Fibroblast of lung (primary cell): ENCODE measurements around the gene CDPF1. TPM values are rescaled to one million over a fixed set of nuclear protein-coding genes. Genes with fewer than 3 reads are reported as not detected.

Experiments
- DNase-seq, 2 donors: peaks; one replicate each; pipeline versions ENCODE4 v3.0.0 to v3.0.0-alpha.2; 2010; ENCODE audit warnings: low read depth in 2 of 2
- H2AFZ ChIP-seq: 2 replicates; pipeline ENCODE4 v1.5.1; 2012; ENCODE audit warnings: low read length, control low read depth, inconsistent platforms
- H3K27ac ChIP-seq: 2 replicates; pipeline ENCODE4 v1.5.1; 2011; ENCODE audit warnings: low read length, control low read depth; ENCODE audit not compliant: insufficient read depth
- H3K27me3 ChIP-seq: 2 replicates; pipeline ENCODE4 v1.5.1; 2011; ENCODE audit warnings: mild to moderate bottlenecking, low read length; ENCODE audit not compliant: control insufficient read depth, insufficient read depth
- H3K36me3 ChIP-seq: 2 replicates; pipeline ENCODE4 v1.5.1; 2011; ENCODE audit warnings: low read length; ENCODE audit not compliant: control insufficient read depth, insufficient read depth
- H3K4me1 ChIP-seq: 2 replicates; pipeline ENCODE4 v1.5.1; 2011; ENCODE audit warnings: low read length; ENCODE audit not compliant: control insufficient read depth, insufficient read depth; ENCODE audit errors: extremely low read depth
- H3K4me2 ChIP-seq: 2 replicates; pipeline ENCODE4 v1.5.1; 2011; ENCODE audit warnings: low read length, control low read depth; ENCODE audit not compliant: insufficient read depth; ENCODE audit errors: extremely low read depth
- H3K4me3 ChIP-seq, 4 experiments: fragments of 200-600 bp in 1 of 4; sonication (generic) in 1 of 4; replicated peaks in 1 of 4; 2 replicates each; pipeline ENCODE4 v1.5.1; 2011 to 2016; ENCODE audit warnings: low read length in 4 of 4, low read depth in 3 of 4, mild to moderate bottlenecking in 3 of 4, control low read depth in 2 of 4, inconsistent platforms in 1 of 4, mixed read lengths in 1 of 4; ENCODE audit not compliant: insufficient read depth in 1 of 4; ENCODE audit errors: control extremely low read depth in 1 of 4
- H3K79me2 ChIP-seq: 2 replicates; pipeline ENCODE4 v1.5.1; 2012; ENCODE audit warnings: mild to moderate bottlenecking, low read length, inconsistent platforms; ENCODE audit not compliant: control insufficient read depth, insufficient read depth
- H3K9ac ChIP-seq: 2 replicates; pipeline ENCODE4 v1.5.1; 2011; ENCODE audit warnings: mild to moderate bottlenecking, low read length, control low read depth; ENCODE audit not compliant: insufficient read depth
- H3K9me3 ChIP-seq: 2 replicates; pipeline ENCODE4 v1.5.1; 2012; ENCODE audit warnings: low read depth, low read length; ENCODE audit not compliant: control insufficient read depth, insufficient read depth
- H4K20me1 ChIP-seq: 2 replicates; pipeline ENCODE4 v1.5.1; 2011; ENCODE audit warnings: low read length; ENCODE audit not compliant: control insufficient read depth, insufficient read depth; ENCODE audit errors: extremely low read depth
- EZH2 ChIP-seq: IDR thresholded peaks from 2 replicates; pipeline ENCODE4 v1.5.1; 2012; ENCODE audit warnings: low read length, control low read depth, mild to moderate bottlenecking; ENCODE audit errors: missing control alignments
- polyA plus RNA-seq, 2 donors: library from polyadenylated mRNA; depleted of rRNA in 1 of 2; stranded (reverse) in 1 of 2; unstranded in 1 of 2; fragments of >200 nt; gene quantifications; 2 replicates each; pipeline ENCODE4 v1.2.1, GENCODE V29; 2011 to 2012; ENCODE audit warnings: missing spikeins in 1 of 2
- total RNA-seq: library from RNA; depleted of rRNA; stranded (reverse); fragments of >200 nt; gene quantifications from 2 replicates; pipeline ENCODE4 v1.2.1, GENCODE V29; 2014
- TF ChIP-seq, protein P1 (sequence below), 2 donors: IDR thresholded peaks in 1 of 2; conservative IDR thresholded peaks in 1 of 2; 1 replicate in 1 of 2; 2 replicates in 1 of 2; pipeline ENCODE4 v1.5.1; 2011 to 2012; ENCODE audit warnings: low read length in 2 of 2, control low read depth in 1 of 2, inconsistent platforms in 1 of 2, low read depth in 1 of 2, mild to moderate bottlenecking in 1 of 2

The CDPF1 gene
- total and polyA plus RNA-seq, 2 donors (not counting 1 experiment from before 2014, with no cell fraction given), result 7.7 to 8.3 TPM

DNA sequence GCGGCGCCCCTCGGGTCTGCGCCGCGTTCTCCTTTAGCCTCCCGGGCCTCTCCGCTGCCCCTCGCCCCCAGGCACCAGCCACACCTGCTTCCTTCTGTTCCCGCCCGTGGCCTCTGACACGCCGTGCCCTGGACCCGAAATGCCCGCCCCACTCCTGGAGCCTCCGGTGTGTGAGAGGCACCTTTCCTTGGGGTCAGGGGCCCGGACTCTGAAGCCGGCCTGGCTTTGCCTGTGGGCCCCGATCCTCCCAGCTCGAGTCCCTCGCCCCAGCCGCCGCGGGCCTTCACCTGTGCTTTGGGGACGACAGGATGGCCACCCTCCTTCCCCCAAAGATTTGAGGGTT is 661 bp upstream of the CDPF1 start:
- H2AFZ ChIP-seq, result peak overlapping the region; percentile 61
- TF ChIP-seq, protein P1, sequence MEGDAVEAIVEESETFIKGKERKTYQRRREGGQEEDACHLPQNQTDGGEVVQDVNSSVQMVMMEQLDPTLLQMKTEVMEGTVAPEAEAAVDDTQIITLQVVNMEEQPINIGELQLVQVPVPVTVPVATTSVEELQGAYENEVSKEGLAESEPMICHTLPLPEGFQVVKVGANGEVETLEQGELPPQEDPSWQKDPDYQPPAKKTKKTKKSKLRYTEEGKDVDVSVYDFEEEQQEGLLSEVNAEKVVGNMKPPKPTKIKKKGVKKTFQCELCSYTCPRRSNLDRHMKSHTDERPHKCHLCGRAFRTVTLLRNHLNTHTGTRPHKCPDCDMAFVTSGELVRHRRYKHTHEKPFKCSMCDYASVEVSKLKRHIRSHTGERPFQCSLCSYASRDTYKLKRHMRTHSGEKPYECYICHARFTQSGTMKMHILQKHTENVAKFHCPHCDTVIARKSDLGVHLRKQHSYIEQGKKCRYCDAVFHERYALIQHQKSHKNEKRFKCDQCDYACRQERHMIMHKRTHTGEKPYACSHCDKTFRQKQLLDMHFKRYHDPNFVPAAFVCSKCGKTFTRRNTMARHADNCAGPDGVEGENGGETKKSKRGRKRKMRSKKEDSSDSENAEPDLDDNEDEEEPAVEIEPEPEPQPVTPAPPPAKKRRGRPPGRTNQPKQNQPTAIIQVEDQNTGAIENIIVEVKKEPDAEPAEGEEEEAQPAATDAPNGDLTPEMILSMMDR (conservative IDR thresholded peaks at IDR 0.05 in 1 of 2, IDR thresholded peaks at IDR 0.05 in 1 of 2; ENCODE audit: low read depth in 1 of 2, low read length in 2 of 2), result no peak
- no peak for TF ChIP-seq EZH2
- peak overlapping the region; percentile 63 to 94 (median 86) for H3K4me3 ChIP-seq
- DNase-seq, result no peak
- no peaks in the 10 kb centered on the region for H3K27me3 ChIP-seq
- H3K4me2 ChIP-seq, result peak overlapping the region; percentile 44
- H3K4me1 ChIP-seq, result no peaks in the 10 kb centered on the region
- no peaks in the 10 kb centered on the region for H3K9me3 ChIP-seq
- H3K79me2 ChIP-seq, result no peaks in the 10 kb centered on the region
- no peaks in the 10 kb centered on the region for H3K36me3 ChIP-seq
- peak overlapping the region; percentile 77 for H3K9ac ChIP-seq
- no peak overlapping the region for H3K27ac ChIP-seq
- H4K20me1 ChIP-seq, result no peaks in the 10 kb centered on the region

DNA sequence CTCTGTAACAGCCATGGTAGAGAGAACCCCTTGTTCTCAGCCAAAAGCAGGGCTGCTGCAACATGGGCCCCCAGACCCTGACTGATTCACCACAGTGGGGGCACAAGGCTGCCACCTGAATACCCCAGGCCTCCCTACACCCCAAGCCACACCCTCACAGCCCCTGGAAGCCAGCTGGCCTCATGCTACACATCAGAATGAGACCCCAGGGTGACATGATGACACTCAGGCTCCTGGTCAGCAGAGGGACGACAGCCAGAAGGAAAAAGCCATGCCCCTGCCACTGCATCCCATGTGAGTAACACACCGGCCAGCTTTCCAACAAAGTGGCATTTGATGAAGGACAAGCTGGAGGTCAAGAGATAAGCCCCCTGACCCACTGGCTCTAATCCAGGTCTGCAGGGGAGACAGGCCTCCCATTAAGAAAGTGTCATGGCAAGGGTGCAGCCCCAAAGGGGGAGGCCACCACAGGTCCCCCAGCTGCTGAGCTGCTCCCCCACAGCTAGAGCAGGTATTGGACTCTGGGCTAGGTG is 2.6 kb downstream of the CDPF1 start:
- Histone ChIP-seq H3K79me2 (no peaks in the 10 kb centered on the region), H3K27me3 (no peaks in the 10 kb centered on the region), H3K9ac (no peak overlapping the region), H3K9me3 (no peaks in the 10 kb centered on the region), H2AFZ (no peak overlapping the region), H3K27ac (no peak overlapping the region), H3K4me1 (no peaks in the 10 kb centered on the region), H3K36me3 (peaks cover 2% of the 10 kb centered on the region), H4K20me1 (no peaks in the 10 kb centered on the region), H3K4me3 (no peak overlapping the region), H3K4me2 (no peak overlapping the region)
- DNase-seq, result no peak
- no peak for TF ChIP-seq EZH2
- TF ChIP-seq, protein P1 (conservative IDR thresholded peaks at IDR 0.05 in 1 of 2, IDR thresholded peaks at IDR 0.05 in 1 of 2; ENCODE audit: low read depth in 1 of 2, low read length in 2 of 2), result no peak

DNA sequence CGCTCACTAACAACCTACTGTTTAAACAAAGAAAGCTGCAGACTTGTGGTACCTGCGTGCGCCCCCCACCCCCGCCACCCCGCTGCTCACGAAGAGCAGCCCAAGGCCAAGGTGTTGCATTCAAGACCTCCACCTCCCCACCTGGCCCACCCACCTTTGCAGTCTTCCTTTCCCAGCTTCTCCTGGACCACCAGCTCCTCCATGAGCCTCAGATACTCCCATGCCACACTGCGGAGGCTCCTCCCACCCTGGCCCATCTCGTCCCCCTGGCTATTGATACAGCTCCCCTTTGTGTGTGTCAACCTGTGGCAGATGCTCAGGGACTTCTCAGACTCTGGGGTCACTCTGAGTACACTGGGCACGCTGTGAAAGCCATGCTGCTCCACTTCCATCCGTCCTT is 3.9 kb downstream of the CDPF1 start:
- Histone ChIP-seq H3K27me3 (no peaks in the 10 kb centered on the region), H3K4me2 (no peak overlapping the region), H3K27ac (no peak overlapping the region), H2AFZ (no peak overlapping the region), H3K36me3 (peaks cover 2% of the 10 kb centered on the region), H3K9me3 (no peaks in the 10 kb centered on the region), H3K9ac (no peak overlapping the region), H4K20me1 (no peaks in the 10 kb centered on the region), H3K79me2 (no peaks in the 10 kb centered on the region), H3K4me1 (no peaks in the 10 kb centered on the region), H3K4me3 (no peak overlapping the region)
- TF ChIP-seq EZH2, result no peak
- TF ChIP-seq, protein P1 (conservative IDR thresholded peaks at IDR 0.05 in 1 of 2, IDR thresholded peaks at IDR 0.05 in 1 of 2; ENCODE audit: low read depth in 1 of 2, low read length in 2 of 2), result no peak
- DNase-seq, result no peak
